ENCODE data around the gene SF1. TPM values are rescaled to one million over a fixed set of nuclear protein-coding genes. Genes with fewer than 3 reads are reported as not detected.

Gene SF1
- total and polyA plus RNA-seq, 12 donors = 76.2 to 395 (median 213) TPM

DNA sequence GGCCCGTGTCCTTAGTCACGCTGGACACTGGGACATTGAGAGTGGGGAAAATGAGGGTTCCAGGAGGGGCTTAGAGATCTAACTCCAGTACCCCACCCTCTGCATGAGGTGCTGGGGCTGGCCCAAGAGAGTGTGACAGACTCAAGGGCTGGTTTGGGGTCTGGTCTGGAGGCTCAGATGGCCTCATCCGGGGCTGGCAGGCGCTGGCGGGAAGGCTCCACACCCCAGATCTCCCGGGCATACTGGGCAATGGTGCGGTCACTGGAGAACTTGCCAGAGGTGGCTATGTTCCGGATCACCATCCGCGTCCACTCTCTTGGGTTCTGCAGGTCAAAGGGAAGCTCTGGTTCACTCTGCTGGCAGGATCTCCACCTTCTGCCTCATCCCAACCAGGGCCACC is 31.9 kb downstream of the SF1 start:
- no peak for DNase-seq
- TF ChIP-seq POLR2A (IDR thresholded peaks at IDR 0.05) = no peak
- no peak for TF ChIP-seq CTCF (IDR thresholded peaks at IDR 0.05)
- WGBS, 4 donors = 77 to 88% (median 83%) methylated on average over 5 to 10 of the region's 10 CpGs
- H3K27ac ChIP-seq = peak overlapping the region in 4 of 5 donors; percentile 36 to 91 (median 58)
- no peaks in the 10 kb centered on the region for H3K9me3 ChIP-seq (replicated peaks in 1 of 3)
- no peak overlapping the region for H3K4me3 ChIP-seq
- H3K27me3 ChIP-seq = peaks cover 8% of the 10 kb centered on the region
- intact Hi-C loops (cut with DNase I) = no loop called here
- H3K4me1 ChIP-seq (replicated peaks in 1 of 2) = peaks cover 15 to 39% of the 10 kb centered on the region in 2 donors
- H3K36me3 ChIP-seq (replicated peaks in 1 of 2) = no peaks in the 10 kb centered on the region

DNA sequence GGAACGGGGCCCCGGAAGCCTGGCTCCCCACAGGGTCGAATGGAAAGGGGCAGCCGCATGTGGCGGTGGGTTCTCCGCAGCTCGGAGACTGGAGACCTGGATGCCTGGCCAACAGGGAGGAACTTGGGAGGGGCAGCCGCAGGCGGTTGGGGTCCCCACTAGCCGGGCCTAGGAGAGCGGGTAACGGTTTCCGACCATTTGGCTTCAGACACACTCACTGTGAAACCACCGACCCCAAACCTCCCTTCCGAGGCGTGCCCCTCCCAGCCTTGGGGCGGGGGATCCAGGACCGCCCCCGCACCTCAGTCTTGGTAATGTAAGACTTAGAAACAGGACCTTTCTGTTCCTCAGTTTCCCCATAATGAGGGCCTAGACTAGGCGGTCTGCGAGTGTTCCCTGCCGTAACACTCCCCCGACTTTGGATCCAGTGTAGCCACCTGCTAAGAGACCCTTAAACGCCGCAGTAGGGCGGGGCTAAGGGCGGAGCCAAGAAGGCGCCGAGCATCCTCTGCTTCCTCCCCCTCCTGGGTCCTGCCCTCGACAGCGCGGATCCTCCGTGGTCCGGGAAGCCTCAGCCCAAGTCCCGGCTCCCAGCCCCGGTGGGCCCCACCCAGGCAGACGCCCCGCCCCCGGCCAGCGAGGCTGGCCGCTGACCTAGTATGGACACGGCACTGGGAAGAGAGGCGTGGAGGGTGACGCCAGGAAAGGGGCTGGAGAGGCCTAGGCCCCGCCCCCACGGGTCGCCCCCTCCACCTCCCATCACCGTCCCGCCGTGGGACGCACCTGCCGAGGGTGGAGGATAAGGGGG is 32.6 kb downstream of the SF1 start:
- Histone ChIP-seq H3K36me3 (replicated peaks in 1 of 2) (no peaks in the 10 kb centered on the region), H3K4me3 (peak overlapping the region in 2 of 4 donors; percentile 3 to 56), H3K9me3 (replicated peaks in 1 of 3) (no peaks in the 10 kb centered on the region), H3K27ac (peak overlapping the region; percentile 54 to 91 (median 77)), H3K27me3 (peaks cover 8% of the 10 kb centered on the region), H3K4me1 (replicated peaks in 1 of 2) (peaks cover 15 to 39% of the 10 kb centered on the region in 2 donors)
- 3 to 5% (median 3%) methylated on average over 25 to 52 of the region's 52 CpGs for WGBS, 4 donors
- peak; percentile 71 to 87 (median 76) for DNase-seq
- TF ChIP-seq CTCF (IDR thresholded peaks at IDR 0.05) (no peak), POLR2A (IDR thresholded peaks at IDR 0.05) (peak in 1 of 2 donors; percentile 35)
- intact Hi-C loops (cut with DNase I) = no loop called here

- H3K4me1 ChIP-seq (replicated peaks in 1 of 2) = peaks cover 15 to 39% of the 10 kb centered on the region in 2 donors
- 0 to 3% (median 1%) methylated on average over 7 to 20 of the region's 20 CpGs for WGBS, 4 donors
Observed at GRCh38 chr11:64745189-64745520, 33.2 kb downstream of the SF1 start.

More at GRCh38 chr11:64745189-64745520, 33.2 kb downstream of the SF1 start:
- TF ChIP-seq POLR2A (IDR thresholded peaks at IDR 0.05) = no peak
- TF ChIP-seq CTCF (IDR thresholded peaks at IDR 0.05) = no peak
- Histone ChIP-seq H3K27ac (peak overlapping the region; percentile 54 to 91 (median 77)), H3K36me3 (replicated peaks in 1 of 2) (no peaks in the 10 kb centered on the region), H3K27me3 (peaks cover 8% of the 10 kb centered on the region), H3K4me3 (peak overlapping the region in 2 of 4 donors; percentile 3 to 56), H3K9me3 (replicated peaks in 1 of 3) (no peaks in the 10 kb centered on the region)
- intact Hi-C loops (cut with DNase I) = no loop called here
- DNase-seq = peak in 6 of 7 donors; percentile 62 to 82 (median 67)

Data from adrenal gland (tissue), 12 donors.